A673 (cell line): Measurements from ENCODE around the gene ALOXE3. TPM values are rescaled to one million over a fixed set of nuclear protein-coding genes. Genes with fewer than 3 reads are reported as not detected.

Experiments
- BruUV-seq: library from RNA; stranded (reverse); fragments of 400-500 nt; replicated peaks from 2 replicates; lab custom pipeline; 2021; lab: Mats Ljungman, UMichigan
- CTCF ChIA-PET: fragments of 300-600 bp; sonication (Branson Sonifier 250); formaldehyde crosslinking; loops from one replicate; lab custom pipeline; 2022; ENCODE audit warnings: antibody characterized with exemption; lab: Charles Lee
- POLR2A ChIA-PET: fragments of 300-600 bp; sonication (Branson Sonifier 250); formaldehyde crosslinking; loops from one replicate; lab custom pipeline; 2022; ENCODE audit warnings: antibody characterized with exemption; ENCODE audit not compliant: low non-redundant PET; lab: Charles Lee
- DNase-seq: peaks from one replicate; pipeline ENCODE4 v3.0.0-alpha.2; 2015; ENCODE audit warnings: low spot score
- H3K27ac ChIP-seq: fragments of 200-600 bp; sonication (generic); 2 replicates; pipeline ENCODE4 v1.5.1; 2016; ENCODE audit warnings: mixed run types, low read depth, mild to moderate bottlenecking, mixed read lengths, antibody characterized with exemption, low read length; ENCODE audit not compliant: poor library complexity, severe bottlenecking
- H3K27me3 ChIP-seq: fragments of 200-600 bp; sonication (generic); replicated peaks from 2 replicates; pipeline ENCODE4 v1.6.1; 2017; ENCODE audit warnings: mixed run types, low read depth, mild to moderate bottlenecking, mixed read lengths, antibody characterized with exemption, low read length; ENCODE audit not compliant: insufficient read depth, poor library complexity
- H3K36me3 ChIP-seq: fragments of 200-600 bp; sonication (generic); 2 replicates; pipeline ENCODE4 v1.6.1; 2016; ENCODE audit warnings: mixed run types, mild to moderate bottlenecking, mixed read lengths, antibody characterized with exemption, low read length; ENCODE audit not compliant: insufficient read depth, poor library complexity, severe bottlenecking
- H3K4me1 ChIP-seq: fragments of 200-600 bp; sonication (generic); 2 replicates; pipeline ENCODE4 v1.6.1; 2017; ENCODE audit warnings: mixed run types, mild to moderate bottlenecking, mixed read lengths, antibody characterized with exemption, low read length; ENCODE audit not compliant: insufficient read depth, poor library complexity, severe bottlenecking
- H3K4me3 ChIP-seq: fragments of 200-600 bp; sonication (generic); 2 replicates; pipeline ENCODE4 v1.5.1; 2016; ENCODE audit warnings: low read depth, mixed run types, mild to moderate bottlenecking, mixed read lengths, low read length; ENCODE audit not compliant: poor library complexity, severe bottlenecking
- H3K9me3 ChIP-seq: fragments of 200-600 bp; sonication (generic); 2 replicates; pipeline ENCODE4 v1.6.1; 2016; ENCODE audit warnings: mixed run types, low read depth, mild to moderate bottlenecking, mixed read lengths, antibody characterized with exemption, low read length; ENCODE audit not compliant: poor library complexity, severe bottlenecking
- CTCF ChIP-seq: fragments of 300-800, 200-600 bp; sonication (generic); conservative IDR thresholded peaks from 2 replicates; pipeline ENCODE4 v1.5.1; 2017; ENCODE audit warnings: low read depth, mild to moderate bottlenecking, antibody characterized with exemption, low read length, moderate library complexity, mixed read lengths
- EZH2 ChIP-seq: fragments of 200-600 bp; sonication (generic); IDR thresholded peaks from 2 replicates; pipeline ENCODE4 v1.6.1; 2017; ENCODE audit warnings: borderline replicate concordance, low read depth, mild to moderate bottlenecking, mixed read lengths, antibody characterized with exemption, low read length; ENCODE audit not compliant: poor library complexity, severe bottlenecking
- intact Hi-C: fragments of 100-400 bp; cut with micrococcal nuclease; formaldehyde crosslinking; loops from one replicate; pipeline ENCODE4 v1.10.0; 2022; ENCODE audit not compliant: unreplicated experiment
- total RNA-seq: library from RNA; stranded (reverse); gene quantifications from 2 replicates; pipeline ENCODE4 v1.2.3, GENCODE V29; 2021

ALOXE3 gene
- total RNA-seq, 1 experiment from 2014 or later, result not detected

DNA sequence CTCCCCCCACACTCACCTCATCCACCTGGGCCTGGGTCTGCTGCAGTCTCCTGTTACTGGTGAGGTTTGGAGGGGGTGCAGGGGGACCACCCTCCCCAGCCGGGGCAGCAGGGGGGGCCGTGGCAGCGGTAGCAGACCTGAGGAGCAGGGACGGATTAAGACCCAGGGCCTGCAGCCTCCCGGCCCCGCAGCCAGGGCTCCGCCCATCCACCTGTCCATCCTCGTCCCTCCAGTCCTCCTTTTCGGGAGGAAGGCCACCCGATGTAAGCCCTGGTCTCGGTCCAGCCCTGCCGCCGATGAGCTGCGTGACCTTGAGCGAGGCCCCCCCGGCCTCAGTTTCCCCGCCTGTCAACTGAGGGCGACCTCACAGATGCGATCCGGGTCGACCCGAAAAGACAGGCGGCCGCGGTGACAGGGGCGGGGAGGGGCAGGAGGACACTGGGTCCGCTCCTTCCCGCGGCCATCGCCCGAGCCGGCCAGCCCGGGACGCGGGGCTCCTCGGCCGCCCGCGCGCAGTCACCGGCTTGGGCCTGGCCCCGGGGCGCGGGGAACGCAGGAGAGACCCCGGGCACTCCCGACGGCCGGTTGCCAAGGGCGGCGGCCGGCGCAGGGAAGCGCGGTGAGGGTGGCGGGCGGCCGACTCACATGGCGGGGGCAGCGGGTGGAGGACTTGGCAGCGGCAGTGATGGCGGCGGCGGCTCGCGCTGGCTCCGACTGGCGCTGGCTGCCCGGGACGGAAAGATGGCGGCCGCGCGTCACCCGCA is 44.1 kb upstream of the ALOXE3 start, which contains the start of gene VAMP2:
TSS of gene VAMP2 (minus strand) at position 716 of the 764 bp plus-strand sequence. CDS start at position 647, 69 bp downstream.
- POLR2A ChIA-PET, result no interaction called here

GRCh38 chr17:8161289-8162232 is 43.2 kb upstream of the ALOXE3 start:
- DNase-seq, result no peak
- H3K4me3 ChIP-seq, result peak overlapping the region; percentile 100
- H3K27me3 ChIP-seq, result no peaks in the 10 kb centered on the region
- peaks cover 22% of the 10 kb centered on the region for H3K36me3 ChIP-seq
- intact Hi-C loops, result no loop called here
- peaks cover 32% of the 10 kb centered on the region for H3K4me1 ChIP-seq
- BruUV-seq, result no TSS peak
- H3K9me3 ChIP-seq, result no peaks in the 10 kb centered on the region
- H3K27ac ChIP-seq, result peak overlapping the region; percentile 97
- TF ChIP-seq EZH2 (no peak), CTCF (no peak)
- ChIA-PET POLR2A (interaction anchor here (0.7 kb wide), 1 partner anchor 27 kb away, joined by 3 read pairs; no protein-coding TSS in a partner anchor), CTCF (interaction anchor here (0.6 kb wide), 1 partner anchor 49 kb away, joined by 3 read pairs; the partner anchor contains the start of gene AURKB)

More for the DNA sequence above, 44.1 kb upstream of the ALOXE3 start, which contains the start of gene VAMP2:
- no peaks in the 10 kb centered on the region for H3K9me3 ChIP-seq
- CTCF ChIA-PET, result no interaction called here
- BruUV-seq, result no TSS peak
- intact Hi-C loops, result no loop called here
- H3K36me3 ChIP-seq, result peaks cover 22% of the 10 kb centered on the region
- TF ChIP-seq CTCF, result no peak
- TF ChIP-seq EZH2, result no peak
- DNase-seq, result peak; percentile 80
- H3K4me1 ChIP-seq, result peaks cover 32% of the 10 kb centered on the region
- peak within 1 kb of the TSS; percentile 100 for H3K4me3 ChIP-seq
- no peaks in the 10 kb centered on the region for H3K27me3 ChIP-seq
- H3K27ac ChIP-seq, result peak within 1 kb of the TSS; percentile 97

- DNase-seq, result no peak
- peaks cover 34% of the 10 kb centered on the region for H3K4me1 ChIP-seq
- TF ChIP-seq CTCF (no peak), EZH2 (no peak)
- ChIA-PET POLR2A (interaction anchor here (0.7 kb wide), 1 partner anchor 28 kb away, joined by 3 read pairs; no protein-coding TSS in a partner anchor), CTCF (interaction anchor here (0.6 kb wide), 1 partner anchor 50 kb away, joined by 3 read pairs; the partner anchor contains the start of gene AURKB)
- H3K36me3 ChIP-seq, result peaks cover 22% of the 10 kb centered on the region
- no peaks in the 10 kb centered on the region for H3K9me3 ChIP-seq
- no peaks in the 10 kb centered on the region for H3K27me3 ChIP-seq
- no peak overlapping the region for H3K27ac ChIP-seq
- H3K4me3 ChIP-seq, result no peak overlapping the region
- intact Hi-C loops, result no loop called here
- BruUV-seq, result no TSS peak
Observed at GRCh38 chr17:8160741-8161221, 42.5 kb upstream of the ALOXE3 start.
